Measurements from ENCODE around the gene PCA3. TPM values are rescaled to one million over a fixed set of nuclear protein-coding genes. Genes with fewer than 3 reads are reported as not detected.

The PCA3 gene
- polyA plus RNA-seq, 1 of the 3 experiments (the other 2 are of a cell fraction) = 0.21 TPM

- H3K36me3 ChIP-seq (replicated peaks in 1 of 2; ENCODE audit: control insufficient read depth in 1 of 2, insufficient read depth in 2 of 2, low read length in 1 of 2) = no peaks in the 10 kb centered on the region
- CTCF ChIA-PET = no interaction called here
- peaks cover 17% of the 10 kb centered on the region for H3F3A ChIP-seq (replicated peaks; ENCODE audit: insufficient read depth)
- no peaks in the 10 kb centered on the region for H3K9me2 ChIP-seq
- peak overlapping the region; percentile 71; the same call in 1 of the 2 replicates for H2AFZ ChIP-seq (ENCODE audit: low read depth)
- H3K27ac ChIP-seq (ENCODE audit: low read depth in 2 of 2, low read length in 1 of 2) = peak overlapping the region; percentile 53 to 91; a peak in 3 of 4 replicates
- DNase-seq = no peak
- H3K4me2 ChIP-seq = peak overlapping the region; percentile 2; the same call in 1 of the 2 replicates
- 0 out of 4 replicates have a peak, but pooled peaks cover 0 to 5% of the 10 kb centered on the region in 2 experiments for H3K4me1 ChIP-seq (ENCODE audit: control insufficient read depth in 1 of 2, insufficient read depth in 2 of 2, low read depth in 1 of 2, low read length in 1 of 2)
- H3K9me3 ChIP-seq = no peaks in the 10 kb centered on the region
- no peaks in the 10 kb centered on the region; the same call in 1 of the 2 replicates for H3K27me3 ChIP-seq (ENCODE audit: insufficient read depth)
- 4% methylated on average over 4 of the region's 4 CpGs for WGBS (ENCODE audit: low lambda C conversion rate)
- POLR2A ChIA-PET = no interaction called here
- H3K9ac ChIP-seq = peak overlapping the region; percentile 16; the same call in 1 of the 2 replicates
- no peak overlapping the region for H3K4me3 ChIP-seq (ENCODE audit: low read depth in 2 of 2, low read length in 1 of 2)
- H4K20me1 ChIP-seq (ENCODE audit: insufficient read depth) = no peaks in the 10 kb centered on the region
- H3K79me2 ChIP-seq (ENCODE audit: insufficient read depth) = no peaks in the 10 kb centered on the region
- TF ChIP-seq SMC3 (IDR thresholded peaks at IDR 0.05; ENCODE audit: low read depth, low read length) = no peak
- TF ChIP-seq POLR2AphosphoS5 (IDR thresholded peaks at IDR 0.05; ENCODE audit: low read depth, low read length) = peak; percentile 63; the same call in 1 of the 2 replicates
- no peak for TF ChIP-seq TAF1 (IDR thresholded peaks at IDR 0.05; ENCODE audit: borderline replicate concordance, low read depth, low read length)
- no peak for TF ChIP-seq FOXJ3 (CRISPR knock-in tag; IDR thresholded peaks at IDR 0.05)
- TF ChIP-seq RCOR1 (IDR thresholded peaks at IDR 0.05; ENCODE audit: low read length) = no peak
- 0 out of 2 replicates have a peak, but pooled peaks have one; percentile 43 for TF ChIP-seq ZBTB33 (IDR thresholded peaks at IDR 0.05; ENCODE audit: borderline replicate concordance, low read depth)
- no peak for TF ChIP-seq IRF3 (IDR thresholded peaks at IDR 0.05; ENCODE audit: low read depth, low read length)
- TF ChIP-seq MXI1 (IDR thresholded peaks at IDR 0.05; ENCODE audit: low read depth, low read length) = no peak
- TF ChIP-seq YY1 (IDR thresholded peaks at IDR 0.05; ENCODE audit: low read depth) = peak; percentile 54; the same call in 1 of the 2 replicates
- no peak for TF ChIP-seq GATA2 (CRISPR knock-in tag; IDR thresholded peaks at IDR 0.05)
- TF ChIP-seq RXRA (IDR thresholded peaks at IDR 0.05; ENCODE audit: borderline replicate concordance, low read depth) = 0 out of 2 replicates have a peak, but pooled peaks have one; percentile 63
- no peak for TF ChIP-seq CHD2 (IDR thresholded peaks at IDR 0.05; ENCODE audit: low read length, partially characterized antibody)
- no peak; the same call in 1 of the 2 replicates for TF ChIP-seq RAD21 (IDR thresholded peaks at IDR 0.05; ENCODE audit: low read length)
- TF ChIP-seq MEF2A (IDR thresholded peaks at IDR 0.05; ENCODE audit: borderline replicate concordance, low read depth) = no peak; the same call in 1 of the 2 replicates
- TF ChIP-seq FOXM1 (IDR thresholded peaks at IDR 0.05; ENCODE audit: low read depth) = peak; percentile 37; the same call in 1 of the 2 replicates
- peak; percentile 31; the same call in 1 of the 2 replicates for TF ChIP-seq ELF1 (IDR thresholded peaks at IDR 0.05)
- peak in 1 of 2 experiments; percentile 92; a peak in 2 of 4 replicates for TF ChIP-seq EP300 (IDR thresholded peaks at IDR 0.05; ENCODE audit: borderline replicate concordance in 1 of 2, low read depth in 1 of 2, low read length in 1 of 2)
- peak; percentile 99 for TF ChIP-seq FOSL2 (IDR thresholded peaks at IDR 0.05; ENCODE audit: borderline replicate concordance, low read depth)
- peak; percentile 91 for TF ChIP-seq TCF12 (IDR thresholded peaks at IDR 0.05)
- TF ChIP-seq EZH2phosphoT487 (IDR thresholded peaks at IDR 0.05; ENCODE audit: borderline replicate concordance, low read depth) = no peak
- no peak for TF ChIP-seq REST (IDR thresholded peaks at IDR 0.05; ENCODE audit: low read depth, low read length)
- peak; percentile 62; the same call in 1 of the 2 replicates for TF ChIP-seq TEAD4 (IDR thresholded peaks at IDR 0.05; ENCODE audit: borderline replicate concordance, insufficient read depth)
- no peak for TF ChIP-seq SIN3A (IDR thresholded peaks at IDR 0.05; ENCODE audit: borderline replicate concordance, low read depth, low read length)
- peak; percentile 89 for TF ChIP-seq MAX (IDR thresholded peaks at IDR 0.05; ENCODE audit: low read depth)
- no peak for TF ChIP-seq USF2 (IDR thresholded peaks at IDR 0.05; ENCODE audit: borderline replicate concordance, low read depth, low read length)
- TF ChIP-seq NFIC (IDR thresholded peaks at IDR 0.05; ENCODE audit: borderline replicate concordance) = peak; percentile 92
- TF ChIP-seq JUND (IDR thresholded peaks at IDR 0.05) = peak; percentile 98
- TF ChIP-seq NRF1 (IDR thresholded peaks at IDR 0.05; ENCODE audit: low read depth, low read length) = no peak
Measured at GRCh38 chr9:76818271-76818670, 54.0 kb downstream of the PCA3 start.

All from SK-N-SH (cell line).